HepG2 (cell line): Measurements from ENCODE around the gene HAT1. TPM values are rescaled to one million over a fixed set of nuclear protein-coding genes. Genes with fewer than 3 reads are reported as not detected.
A peak's percentile ranks its signal among the peaks of the same experiment; 100 is the strongest.

Experiments used
- MTF1 ChIP-seq: sonication (generic); formaldehyde crosslinking; IDR thresholded peaks from 2 replicates; pipeline ENCODE4 v1.5.0; 2020; ENCODE audit warnings: missing genetic modification reagents
- NKX3-1 ChIP-seq: sonication (generic); formaldehyde crosslinking; IDR thresholded peaks from 2 replicates; pipeline ENCODE4 v1.5.0; 2020; ENCODE audit warnings: missing genetic modification reagents
- NONO ChIP-seq, 2 experiments: fragments of 450-650 bp in 1 of 2; sonication (generic) in 1 of 2; formaldehyde crosslinking in 1 of 2; IDR thresholded peaks in 1 of 2; conservative IDR thresholded peaks in 1 of 2; 2 replicates each; pipeline versions ENCODE4 v1.6.1 to v1.8.0; 2017 to 2022; ENCODE audit warnings: mild to moderate bottlenecking in 1 of 2, missing genetic modification reagents in 1 of 2, moderate library complexity in 1 of 2
- PHF5A ChIP-seq: IDR thresholded peaks from one replicate; pipeline ENCODE4 v1.6.1; 2018; ENCODE audit warnings: low read depth, missing genetic modification reagents; ENCODE audit not compliant: unreplicated experiment
- POLR2A ChIP-seq, 2 experiments: IDR thresholded peaks; 2 replicates each; pipeline ENCODE4 v1.6.1; 2011; ENCODE audit warnings: low read depth in 2 of 2, low read length in 2 of 2, mild to moderate bottlenecking in 1 of 2, moderate library complexity in 1 of 2; ENCODE audit not compliant: insufficient read depth in 1 of 2
- U2AF2 ChIP-seq: fragments of 200-400 bp; formaldehyde crosslinking; IDR thresholded peaks from 2 replicates; pipeline ENCODE4 v1.6.1; 2017; ENCODE audit warnings: low read depth, mild to moderate bottlenecking, low read length
- ZFYVE20 ChIP-seq: sonication (generic); formaldehyde crosslinking; IDR thresholded peaks from 2 replicates; pipeline ENCODE4 v1.8.0; 2023; ENCODE audit warnings: low read depth, mild to moderate bottlenecking, moderate library complexity, missing genetic modification reagents, borderline replicate concordance
- ZNF232 ChIP-seq: sonication (generic); formaldehyde crosslinking; IDR thresholded peaks from 2 replicates; pipeline ENCODE4 v1.4.0; 2020; ENCODE audit warnings: missing genetic modification reagents, borderline replicate concordance
- ZNF530 ChIP-seq: sonication (generic); formaldehyde crosslinking; IDR thresholded peaks from 2 replicates; pipeline ENCODE4 v1.5.0; 2020; ENCODE audit warnings: low read depth, mild to moderate bottlenecking, missing genetic modification reagents
- ZNF549 ChIP-seq: sonication (generic); formaldehyde crosslinking; IDR thresholded peaks from 2 replicates; pipeline ENCODE4 v1.5.0; 2020; ENCODE audit warnings: missing genetic modification reagents
- polyA plus RNA-seq, 8 experiments: library from polyadenylated mRNA; depleted of rRNA in 3 of 8; stranded (reverse) in 7 of 8; unstranded in 1 of 8; fragments of >200 nt; fragmentation: Illumina TruSeq in 4 of 8; extraction: Trizol in 4 of 8; gene quantifications; 2 replicates each; pipeline versions ENCODE4 v1.2.1 to v1.2.3, GENCODE V29; 2011 to 2016; ENCODE audit warnings: low read depth in 4 of 8, missing spikeins in 1 of 8, mixed read lengths in 1 of 8; ENCODE audit not compliant: insufficient read depth in 1 of 8
- total RNA-seq, 5 experiments: library from RNA; depleted of rRNA; stranded (reverse); fragments of >200 nt; fragmentation: Illumina TruSeq; extraction: Trizol; gene quantifications; 2 replicates each; pipeline ENCODE4 v1.2.3, GENCODE V29; 2016; ENCODE audit warnings: low read depth in 1 of 5
- TF ChIP-seq, protein P1 (sequence below): sonication (generic); formaldehyde crosslinking; IDR thresholded peaks from 2 replicates; pipeline ENCODE4 v1.5.1; 2020; ENCODE audit warnings: mild to moderate bottlenecking, missing genetic modification reagents, borderline replicate concordance
- TF ChIP-seq, protein P2 (sequence below), 2 experiments: fragments of 450-650 bp in 1 of 2; sonication (generic) in 1 of 2; formaldehyde crosslinking; IDR thresholded peaks; 2 replicates each; pipeline versions ENCODE4 v1.5.0 to v1.8.0; 2020 to 2022; ENCODE audit warnings: mild to moderate bottlenecking in 1 of 2, missing genetic modification reagents in 1 of 2
- TF ChIP-seq, protein P3 (sequence below): sonication (generic); formaldehyde crosslinking; IDR thresholded peaks from 2 replicates; pipeline ENCODE4 v1.5.1; 2020; ENCODE audit warnings: mild to moderate bottlenecking, moderate library complexity, missing genetic modification reagents
- TF ChIP-seq, protein P4 (sequence below): sonication (generic); formaldehyde crosslinking; IDR thresholded peaks from 2 replicates; pipeline ENCODE4 v1.5.0; 2020; ENCODE audit warnings: mild to moderate bottlenecking, missing genetic modification reagents
- TF ChIP-seq, protein P5 (sequence below): sonication (generic); formaldehyde crosslinking; IDR thresholded peaks from 2 replicates; pipeline ENCODE4 v1.5.1; 2020; ENCODE audit warnings: missing genetic modification reagents, mild to moderate bottlenecking, borderline replicate concordance

HAT1 gene
- total and polyA plus RNA-seq, 2 of the 13 experiments (the other 11 are each of a cell fraction or from before 2014, with no cell fraction given), result 45.4 to 119 TPM

DNA sequence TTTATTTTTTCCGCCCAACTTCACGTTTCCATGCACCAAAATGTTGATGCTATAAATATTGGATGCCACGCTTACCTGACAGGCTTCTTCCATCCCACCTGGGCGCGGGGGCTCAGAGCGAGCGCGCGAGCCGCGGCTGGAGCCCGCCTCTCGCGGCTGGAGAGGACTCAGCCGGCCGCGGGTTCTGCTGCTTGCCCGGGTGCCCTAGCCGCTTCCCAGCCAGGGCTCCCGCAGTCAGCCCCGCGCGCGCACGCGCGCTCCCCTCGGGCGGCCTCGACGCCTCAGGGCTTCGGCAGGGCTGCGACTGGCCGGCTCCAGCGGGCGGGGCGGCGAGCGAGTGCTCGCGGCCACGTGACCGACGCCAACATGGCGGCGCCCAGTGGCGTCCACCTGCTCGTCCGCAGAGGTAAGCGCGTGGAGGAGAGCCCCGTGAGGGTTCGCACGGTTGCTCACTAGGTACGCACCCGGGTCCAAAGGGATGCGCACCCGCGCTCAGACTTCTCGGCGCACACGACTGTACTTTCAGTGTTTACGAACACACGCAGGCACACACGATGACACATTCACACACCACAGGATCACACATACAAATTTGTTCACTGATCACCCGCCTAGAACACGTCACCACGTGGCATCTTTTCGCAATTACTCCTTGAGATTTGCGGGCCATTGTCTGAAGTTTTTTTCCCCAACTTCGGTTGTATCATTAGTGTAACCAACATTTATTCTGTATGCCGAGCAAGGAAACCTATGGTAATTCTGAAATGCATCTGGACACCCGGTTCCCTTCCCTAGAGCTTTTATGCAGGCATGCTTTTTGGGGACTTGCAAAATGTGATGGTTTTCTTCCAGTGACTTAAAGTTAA, 77.6 kb downstream of the HAT1 start, which contains the start of gene METAP1D (continued):
- TF ChIP-seq, protein P1, sequence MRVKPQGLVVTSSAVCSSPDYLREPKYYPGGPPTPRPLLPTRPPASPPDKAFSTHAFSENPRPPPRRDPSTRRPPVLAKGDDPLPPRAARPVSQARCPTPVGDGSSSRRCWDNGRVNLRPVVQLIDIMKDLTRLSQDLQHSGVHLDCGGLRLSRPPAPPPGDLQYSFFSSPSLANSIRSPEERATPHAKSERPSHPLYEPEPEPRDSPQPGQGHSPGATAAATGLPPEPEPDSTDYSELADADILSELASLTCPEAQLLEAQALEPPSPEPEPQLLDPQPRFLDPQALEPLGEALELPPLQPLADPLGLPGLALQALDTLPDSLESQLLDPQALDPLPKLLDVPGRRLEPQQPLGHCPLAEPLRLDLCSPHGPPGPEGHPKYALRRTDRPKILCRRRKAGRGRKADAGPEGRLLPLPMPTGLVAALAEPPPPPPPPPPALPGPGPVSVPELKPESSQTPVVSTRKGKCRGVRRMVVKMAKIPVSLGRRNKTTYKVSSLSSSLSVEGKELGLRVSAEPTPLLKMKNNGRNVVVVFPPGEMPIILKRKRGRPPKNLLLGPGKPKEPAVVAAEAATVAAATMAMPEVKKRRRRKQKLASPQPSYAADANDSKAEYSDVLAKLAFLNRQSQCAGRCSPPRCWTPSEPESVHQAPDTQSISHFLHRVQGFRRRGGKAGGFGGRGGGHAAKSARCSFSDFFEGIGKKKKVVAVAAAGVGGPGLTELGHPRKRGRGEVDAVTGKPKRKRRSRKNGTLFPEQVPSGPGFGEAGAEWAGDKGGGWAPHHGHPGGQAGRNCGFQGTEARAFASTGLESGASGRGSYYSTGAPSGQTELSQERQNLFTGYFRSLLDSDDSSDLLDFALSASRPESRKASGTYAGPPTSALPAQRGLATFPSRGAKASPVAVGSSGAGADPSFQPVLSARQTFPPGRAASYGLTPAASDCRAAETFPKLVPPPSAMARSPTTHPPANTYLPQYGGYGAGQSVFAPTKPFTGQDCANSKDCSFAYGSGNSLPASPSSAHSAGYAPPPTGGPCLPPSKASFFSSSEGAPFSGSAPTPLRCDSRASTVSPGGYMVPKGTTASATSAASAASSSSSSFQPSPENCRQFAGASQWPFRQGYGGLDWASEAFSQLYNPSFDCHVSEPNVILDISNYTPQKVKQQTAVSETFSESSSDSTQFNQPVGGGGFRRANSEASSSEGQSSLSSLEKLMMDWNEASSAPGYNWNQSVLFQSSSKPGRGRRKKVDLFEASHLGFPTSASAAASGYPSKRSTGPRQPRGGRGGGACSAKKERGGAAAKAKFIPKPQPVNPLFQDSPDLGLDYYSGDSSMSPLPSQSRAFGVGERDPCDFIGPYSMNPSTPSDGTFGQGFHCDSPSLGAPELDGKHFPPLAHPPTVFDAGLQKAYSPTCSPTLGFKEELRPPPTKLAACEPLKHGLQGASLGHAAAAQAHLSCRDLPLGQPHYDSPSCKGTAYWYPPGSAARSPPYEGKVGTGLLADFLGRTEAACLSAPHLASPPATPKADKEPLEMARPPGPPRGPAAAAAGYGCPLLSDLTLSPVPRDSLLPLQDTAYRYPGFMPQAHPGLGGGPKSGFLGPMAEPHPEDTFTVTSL, result peak; percentile 78; the same call in 1 of the 2 replicates
- TF ChIP-seq ZNF549 (CRISPR knock-in tag) (peak; percentile 78; the same call in 1 of the 2 replicates), NONO (IDR thresholded peaks at IDR 0.05) (no peak), NONO (CRISPR knock-in tag; conservative IDR thresholded peaks at IDR 0.05) (peak; percentile 100), NKX3-1 (CRISPR knock-in tag) (peak; percentile 95; the same call in 1 of the 2 replicates), ZFYVE20 (CRISPR knock-in tag) (0 out of 2 replicates have a peak, but pooled peaks have one; percentile 83), MTF1 (CRISPR knock-in tag) (peak; percentile 84; the same call in 1 of the 2 replicates), PHF5A (CRISPR knock-in tag) (peak; percentile 94), ZNF530 (CRISPR knock-in tag) (no peak), ZNF232 (CRISPR knock-in tag) (peak; percentile 79), POLR2A (IDR thresholded peaks at IDR 0.05; ENCODE audit: insufficient read depth in 1 of 2, low read depth in 2 of 2, low read length in 2 of 2) (peak; percentile 98), U2AF2 (no peak)
- TF ChIP-seq, protein P2, sequence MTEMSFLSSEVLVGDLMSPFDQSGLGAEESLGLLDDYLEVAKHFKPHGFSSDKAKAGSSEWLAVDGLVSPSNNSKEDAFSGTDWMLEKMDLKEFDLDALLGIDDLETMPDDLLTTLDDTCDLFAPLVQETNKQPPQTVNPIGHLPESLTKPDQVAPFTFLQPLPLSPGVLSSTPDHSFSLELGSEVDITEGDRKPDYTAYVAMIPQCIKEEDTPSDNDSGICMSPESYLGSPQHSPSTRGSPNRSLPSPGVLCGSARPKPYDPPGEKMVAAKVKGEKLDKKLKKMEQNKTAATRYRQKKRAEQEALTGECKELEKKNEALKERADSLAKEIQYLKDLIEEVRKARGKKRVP (CRISPR knock-in tag; IDR thresholded peaks at IDR 0.05), result peak in 1 of 2 experiments; percentile 66; a peak in 2 of 4 replicates
- TF ChIP-seq, protein P3, sequence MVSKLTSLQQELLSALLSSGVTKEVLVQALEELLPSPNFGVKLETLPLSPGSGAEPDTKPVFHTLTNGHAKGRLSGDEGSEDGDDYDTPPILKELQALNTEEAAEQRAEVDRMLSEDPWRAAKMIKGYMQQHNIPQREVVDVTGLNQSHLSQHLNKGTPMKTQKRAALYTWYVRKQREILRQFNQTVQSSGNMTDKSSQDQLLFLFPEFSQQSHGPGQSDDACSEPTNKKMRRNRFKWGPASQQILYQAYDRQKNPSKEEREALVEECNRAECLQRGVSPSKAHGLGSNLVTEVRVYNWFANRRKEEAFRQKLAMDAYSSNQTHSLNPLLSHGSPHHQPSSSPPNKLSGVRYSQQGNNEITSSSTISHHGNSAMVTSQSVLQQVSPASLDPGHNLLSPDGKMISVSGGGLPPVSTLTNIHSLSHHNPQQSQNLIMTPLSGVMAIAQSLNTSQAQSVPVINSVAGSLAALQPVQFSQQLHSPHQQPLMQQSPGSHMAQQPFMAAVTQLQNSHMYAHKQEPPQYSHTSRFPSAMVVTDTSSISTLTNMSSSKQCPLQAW (CRISPR knock-in tag), result peak; percentile 72
- TF ChIP-seq, protein P4, sequence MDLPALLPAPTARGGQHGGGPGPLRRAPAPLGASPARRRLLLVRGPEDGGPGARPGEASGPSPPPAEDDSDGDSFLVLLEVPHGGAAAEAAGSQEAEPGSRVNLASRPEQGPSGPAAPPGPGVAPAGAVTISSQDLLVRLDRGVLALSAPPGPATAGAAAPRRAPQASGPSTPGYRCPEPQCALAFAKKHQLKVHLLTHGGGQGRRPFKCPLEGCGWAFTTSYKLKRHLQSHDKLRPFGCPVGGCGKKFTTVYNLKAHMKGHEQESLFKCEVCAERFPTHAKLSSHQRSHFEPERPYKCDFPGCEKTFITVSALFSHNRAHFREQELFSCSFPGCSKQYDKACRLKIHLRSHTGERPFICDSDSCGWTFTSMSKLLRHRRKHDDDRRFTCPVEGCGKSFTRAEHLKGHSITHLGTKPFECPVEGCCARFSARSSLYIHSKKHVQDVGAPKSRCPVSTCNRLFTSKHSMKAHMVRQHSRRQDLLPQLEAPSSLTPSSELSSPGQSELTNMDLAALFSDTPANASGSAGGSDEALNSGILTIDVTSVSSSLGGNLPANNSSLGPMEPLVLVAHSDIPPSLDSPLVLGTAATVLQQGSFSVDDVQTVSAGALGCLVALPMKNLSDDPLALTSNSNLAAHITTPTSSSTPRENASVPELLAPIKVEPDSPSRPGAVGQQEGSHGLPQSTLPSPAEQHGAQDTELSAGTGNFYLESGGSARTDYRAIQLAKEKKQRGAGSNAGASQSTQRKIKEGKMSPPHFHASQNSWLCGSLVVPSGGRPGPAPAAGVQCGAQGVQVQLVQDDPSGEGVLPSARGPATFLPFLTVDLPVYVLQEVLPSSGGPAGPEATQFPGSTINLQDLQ (CRISPR knock-in tag), result peak; percentile 99
- TF ChIP-seq, protein P5, sequence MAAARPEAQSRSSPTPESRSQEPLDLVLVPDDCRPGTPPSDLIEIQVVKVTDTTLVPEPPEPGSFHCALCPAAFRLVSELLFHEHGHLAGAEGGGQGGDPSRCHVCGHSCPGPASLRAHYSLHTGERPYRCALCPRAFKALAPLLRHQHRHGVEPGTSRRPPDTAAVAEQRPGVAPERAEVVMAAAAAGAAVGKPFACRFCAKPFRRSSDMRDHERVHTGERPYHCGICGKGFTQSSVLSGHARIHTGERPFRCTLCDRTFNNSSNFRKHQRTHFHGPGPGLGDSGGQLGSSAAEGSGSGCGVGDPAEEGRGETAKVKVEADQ (CRISPR knock-in tag), result peak; percentile 97
